Measurements from ENCODE around the gene CD58. TPM values are rescaled to one million over a fixed set of nuclear protein-coding genes. Genes with fewer than 3 reads are reported as not detected.

The CD58 gene
- total RNA-seq, 2 experiments from 2014 or later, result 11.1 to 12.7 TPM

DNA sequence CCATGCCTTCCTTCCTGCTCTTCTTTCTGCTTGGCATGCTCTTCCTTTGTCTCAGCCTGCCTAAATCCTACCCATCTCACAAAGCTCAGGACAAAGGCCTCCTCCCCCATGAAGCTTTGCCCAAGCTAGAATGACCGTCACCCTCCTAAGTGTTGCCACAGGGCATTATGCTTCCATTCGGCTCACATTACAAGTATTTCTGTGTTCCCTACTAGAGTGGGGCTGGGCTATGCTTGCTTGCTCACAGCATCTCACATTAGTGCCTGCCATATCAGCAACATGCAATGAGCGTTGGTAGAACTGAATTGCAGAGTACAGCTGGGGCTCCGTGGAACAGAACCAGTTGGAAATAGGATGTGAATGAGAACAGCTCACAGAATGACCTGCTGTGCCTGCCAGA is 82.8 kb downstream of the CD58 start:
- ChIA-PET POLR2A (no interaction called here), CTCF (interaction anchor here (1.6 to 14.7 kb wide), 3 partner anchors 10 to 343 kb away, joined by 4 to 460 read pairs (median 177); no protein-coding TSS in a partner anchor)
- intact Hi-C loops (cut with micrococcal nuclease), result loop anchor here (5.0 kb wide), 2 partner anchors 126 to 336 kb away; no protein-coding TSS in a partner anchor
- no peaks in the 10 kb centered on the region for H3K9me3 Mint-ChIP-seq
- TF ChIP-seq, protein P1, sequence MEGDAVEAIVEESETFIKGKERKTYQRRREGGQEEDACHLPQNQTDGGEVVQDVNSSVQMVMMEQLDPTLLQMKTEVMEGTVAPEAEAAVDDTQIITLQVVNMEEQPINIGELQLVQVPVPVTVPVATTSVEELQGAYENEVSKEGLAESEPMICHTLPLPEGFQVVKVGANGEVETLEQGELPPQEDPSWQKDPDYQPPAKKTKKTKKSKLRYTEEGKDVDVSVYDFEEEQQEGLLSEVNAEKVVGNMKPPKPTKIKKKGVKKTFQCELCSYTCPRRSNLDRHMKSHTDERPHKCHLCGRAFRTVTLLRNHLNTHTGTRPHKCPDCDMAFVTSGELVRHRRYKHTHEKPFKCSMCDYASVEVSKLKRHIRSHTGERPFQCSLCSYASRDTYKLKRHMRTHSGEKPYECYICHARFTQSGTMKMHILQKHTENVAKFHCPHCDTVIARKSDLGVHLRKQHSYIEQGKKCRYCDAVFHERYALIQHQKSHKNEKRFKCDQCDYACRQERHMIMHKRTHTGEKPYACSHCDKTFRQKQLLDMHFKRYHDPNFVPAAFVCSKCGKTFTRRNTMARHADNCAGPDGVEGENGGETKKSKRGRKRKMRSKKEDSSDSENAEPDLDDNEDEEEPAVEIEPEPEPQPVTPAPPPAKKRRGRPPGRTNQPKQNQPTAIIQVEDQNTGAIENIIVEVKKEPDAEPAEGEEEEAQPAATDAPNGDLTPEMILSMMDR (IDR thresholded peaks at IDR 0.05), result no peak
- H3K27me3 Mint-ChIP-seq, result no peaks in the 10 kb centered on the region
- no peak overlapping the region for H3K4me3 Mint-ChIP-seq
- H3K36me3 Mint-ChIP-seq (ENCODE audit: low read depth), result no peaks in the 10 kb centered on the region
- DNase-seq, result no peak
- peaks cover 6% of the 10 kb centered on the region for H3K4me1 Mint-ChIP-seq (ENCODE audit: low read depth)
- ATAC-seq, result no peak
- H3K27ac Mint-ChIP-seq, result no peak overlapping the region

DNA sequence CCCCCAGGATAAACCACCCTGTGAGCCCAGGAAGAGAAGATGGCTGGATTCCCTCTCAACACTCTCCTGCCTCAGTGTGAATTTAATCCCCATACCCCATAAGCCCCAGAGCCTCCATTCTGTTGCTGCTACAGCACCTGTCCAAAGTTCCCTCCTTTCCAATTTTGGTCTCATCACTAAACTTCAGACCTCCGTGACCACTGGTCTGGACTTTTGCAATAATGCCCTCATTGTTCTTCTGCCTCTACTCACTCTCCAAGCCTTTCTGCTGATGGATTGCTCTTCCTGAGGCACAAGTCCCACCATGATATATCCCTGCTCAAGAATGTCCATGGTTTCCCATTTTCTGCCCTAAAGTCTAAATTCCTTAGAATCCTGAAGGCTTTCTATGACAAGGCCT is 83.2 kb downstream of the CD58 start:
- H3K27me3 Mint-ChIP-seq, result no peaks in the 10 kb centered on the region
- CTCF ChIA-PET, result interaction anchor here (1.1 to 14.7 kb wide), 7 partner anchors 10 to 342 kb away, joined by 4 to 460 read pairs (median 24); no protein-coding TSS in a partner anchor
- DNase-seq (no peak), ATAC-seq (no peak)
- H3K27ac Mint-ChIP-seq, result no peak overlapping the region
- TF ChIP-seq, protein P1 (IDR thresholded peaks at IDR 0.05), result no peak
- no peaks in the 10 kb centered on the region for H3K36me3 Mint-ChIP-seq (ENCODE audit: low read depth)
- intact Hi-C loops (cut with micrococcal nuclease), result loop anchor here (5.0 kb wide), 2 partner anchors 125 to 335 kb away; no protein-coding TSS in a partner anchor
- peaks cover 6% of the 10 kb centered on the region for H3K4me1 Mint-ChIP-seq (ENCODE audit: low read depth)
- no peak overlapping the region for H3K4me3 Mint-ChIP-seq
- no peaks in the 10 kb centered on the region for H3K9me3 Mint-ChIP-seq
- POLR2A ChIA-PET, result interaction anchor here (1.2 kb wide), 1 partner anchor 11 kb away, joined by 4 read pairs; no protein-coding TSS in a partner anchor

DNA sequence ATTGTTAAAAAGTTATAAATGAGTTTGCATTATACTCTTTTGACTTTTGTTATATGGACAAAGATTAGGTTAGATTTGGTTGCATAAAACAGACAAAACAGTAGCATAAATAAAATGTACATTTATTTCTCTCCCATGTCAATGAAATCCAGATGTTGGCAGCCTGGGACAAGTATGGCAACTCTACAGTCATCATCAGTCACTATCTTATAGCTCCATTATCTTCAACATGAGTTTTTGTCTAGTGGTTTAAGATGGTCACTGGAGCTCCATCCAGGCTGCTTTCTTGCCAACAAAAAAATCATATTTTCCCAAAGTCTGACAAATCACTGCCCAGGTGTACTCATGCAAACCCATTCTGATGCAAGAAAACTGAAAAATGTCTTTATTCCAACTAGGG is 83.8 kb downstream of the CD58 start:
- no peak for DNase-seq
- no peaks in the 10 kb centered on the region for H3K9me3 Mint-ChIP-seq
- no peak for ATAC-seq
- H3K27ac Mint-ChIP-seq, result no peak overlapping the region
- TF ChIP-seq, protein P1 (IDR thresholded peaks at IDR 0.05), result no peak
- H3K4me1 Mint-ChIP-seq (ENCODE audit: low read depth), result peaks cover 4% of the 10 kb centered on the region
- CTCF ChIA-PET, result interaction anchor here (1.1 to 14.7 kb wide), 8 partner anchors 10 to 342 kb away, joined by 4 to 460 read pairs (median 18); no protein-coding TSS in a partner anchor
- H3K36me3 Mint-ChIP-seq (ENCODE audit: low read depth), result no peaks in the 10 kb centered on the region
- H3K4me3 Mint-ChIP-seq, result no peak overlapping the region
- no peaks in the 10 kb centered on the region for H3K27me3 Mint-ChIP-seq
- intact Hi-C loops (cut with micrococcal nuclease), result loop anchor here (5.0 kb wide), 2 partner anchors 125 to 335 kb away; no protein-coding TSS in a partner anchor
- POLR2A ChIA-PET, result interaction anchor here (1.2 kb wide), 1 partner anchor 12 kb away, joined by 4 read pairs; no protein-coding TSS in a partner anchor

DNA sequence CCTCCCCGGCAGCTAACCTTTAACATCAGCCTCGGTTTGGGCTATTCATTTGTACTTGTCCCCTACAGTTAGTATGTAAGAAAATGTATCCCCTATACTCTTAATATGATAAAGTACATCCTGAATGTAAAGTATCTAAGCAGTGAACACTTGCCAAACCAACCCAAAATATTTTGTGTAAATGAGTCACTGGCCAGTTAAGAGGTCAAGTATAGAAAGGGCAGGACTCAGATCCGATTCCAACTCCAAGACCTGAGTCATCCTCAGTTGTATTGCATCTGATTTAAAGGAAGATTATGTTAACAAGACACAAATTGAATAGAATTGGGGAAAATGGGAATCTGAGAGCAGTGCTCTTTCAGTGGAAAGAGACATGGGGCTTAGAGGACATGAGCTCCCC is 84.4 kb downstream of the CD58 start:
- H3K27ac Mint-ChIP-seq, result no peak overlapping the region
- ChIA-PET CTCF (interaction anchor here (1.0 to 14.7 kb wide), 31 partner anchors 9 to 370 kb away, joined by 3 to 460 read pairs (median 8); no protein-coding TSS in a partner anchor), POLR2A (interaction anchor here (1.2 kb wide), 1 partner anchor 13 kb away, joined by 4 read pairs; no protein-coding TSS in a partner anchor)
- no peak for ATAC-seq
- intact Hi-C loops (cut with micrococcal nuclease), result loop anchor here (1.0 to 5.0 kb wide), 3 partner anchors 124 to 347 kb away; no protein-coding TSS in a partner anchor
- DNase-seq, result no peak
- no peak overlapping the region for H3K4me3 Mint-ChIP-seq
- H3K4me1 Mint-ChIP-seq (ENCODE audit: low read depth), result peaks cover 4% of the 10 kb centered on the region
- H3K36me3 Mint-ChIP-seq (ENCODE audit: low read depth), result no peaks in the 10 kb centered on the region
- H3K27me3 Mint-ChIP-seq, result no peaks in the 10 kb centered on the region
- TF ChIP-seq, protein P1 (IDR thresholded peaks at IDR 0.05), result no peak
- H3K9me3 Mint-ChIP-seq, result no peaks in the 10 kb centered on the region

DNA sequence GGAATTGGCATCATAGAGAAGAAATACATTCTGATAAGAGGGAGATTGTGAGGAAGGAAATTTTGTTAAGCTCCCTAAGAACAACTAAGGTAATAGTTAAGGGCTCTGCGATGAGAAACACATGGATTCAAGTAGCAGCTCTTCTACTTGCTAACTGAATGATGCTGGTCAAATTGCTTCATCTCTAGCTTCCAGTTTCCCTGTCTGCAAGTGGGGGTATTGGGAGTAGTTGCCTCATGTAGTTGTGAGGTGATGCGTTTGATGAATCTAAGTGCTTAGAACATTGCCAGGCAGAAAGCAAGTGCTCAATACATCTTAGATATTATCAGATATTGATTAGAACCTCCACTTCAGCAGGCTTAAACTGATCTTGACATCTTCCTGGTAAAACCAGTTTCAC is 84.8 kb downstream of the CD58 start:
- DNase-seq (no peak), ATAC-seq (no peak)
- intact Hi-C loops (cut with micrococcal nuclease), result loop anchor here (1.0 to 5.0 kb wide), 3 partner anchors 124 to 347 kb away; no protein-coding TSS in a partner anchor
- TF ChIP-seq, protein P1 (IDR thresholded peaks at IDR 0.05), result no peak
- Mint-ChIP-seq H3K4me3 (no peak overlapping the region), H3K36me3 (ENCODE audit: low read depth) (no peaks in the 10 kb centered on the region), H3K27me3 (no peaks in the 10 kb centered on the region), H3K9me3 (no peaks in the 10 kb centered on the region), H3K4me1 (ENCODE audit: low read depth) (peaks cover 4% of the 10 kb centered on the region), H3K27ac (no peak overlapping the region)
- POLR2A ChIA-PET, result no interaction called here
- CTCF ChIA-PET, result interaction anchor here (0.6 to 14.7 kb wide), 59 partner anchors 9 to 462 kb away, joined by 3 to 460 read pairs (median 6); no protein-coding TSS in a partner anchor
